ENCODE results near the gene TLE1.

TLE1 gene

GRCh38 chr9:81573415-81574321 lies 115.7 kb downstream of the TLE1 start:
- no peak for DNase-seq (ENCODE audit: low spot score)

GRCh38 chr9:81570083-81570482 lies 119.3 kb downstream of the TLE1 start:
- DNase-seq (ENCODE audit: low spot score), result no peak

GRCh38 chr9:81566074-81566698 lies 123.2 kb downstream of the TLE1 start:
- DNase-seq (ENCODE audit: low spot score), result no peak

GRCh38 chr9:81565609-81566008 lies 123.7 kb downstream of the TLE1 start:
- no peak for DNase-seq (ENCODE audit: low spot score)

- no peak for DNase-seq (ENCODE audit: low spot score)
Observed at GRCh38 chr9:81565144-81565543, 124.2 kb downstream of the TLE1 start.

GRCh38 chr9:81564632-81565031 lies 124.7 kb downstream of the TLE1 start:
- DNase-seq (ENCODE audit: low spot score), result no peak

GRCh38 chr9:81563739-81564138 lies 125.6 kb downstream of the TLE1 start:
- DNase-seq (ENCODE audit: low spot score), result no peak

GRCh38 chr9:81563020-81563407 lies 126.3 kb downstream of the TLE1 start:
- DNase-seq (ENCODE audit: low spot score), result no peak

GRCh38 chr9:81562231-81563019 lies 126.9 kb downstream of the TLE1 start:
- peak; percentile 21 for DNase-seq (ENCODE audit: low spot score)

- no peak for DNase-seq (ENCODE audit: low spot score)
Observed at GRCh38 chr9:81560851-81561732, 128.3 kb downstream of the TLE1 start.

- DNase-seq (ENCODE audit: low spot score), result peak; percentile 72
Observed at GRCh38 chr9:81559709-81560108, 129.6 kb downstream of the TLE1 start.

- DNase-seq (ENCODE audit: low spot score), result no peak
Observed at GRCh38 chr9:81559197-81559596, 130.2 kb downstream of the TLE1 start.

GRCh38 chr9:81558091-81558830 lies 131.1 kb downstream of the TLE1 start:
- peak; percentile 30 for DNase-seq (ENCODE audit: low spot score)

- DNase-seq (ENCODE audit: low spot score), result no peak
Observed at GRCh38 chr9:81557452-81558090, 131.8 kb downstream of the TLE1 start.

- DNase-seq (ENCODE audit: low spot score), result no peak
Observed at GRCh38 chr9:81556923-81557322, 132.4 kb downstream of the TLE1 start.

GRCh38 chr9:81552581-81552991 lies 136.8 kb downstream of the TLE1 start:
- no peak for DNase-seq (ENCODE audit: low spot score)

GRCh38 chr9:81550207-81550583 lies 139.2 kb downstream of the TLE1 start:
- DNase-seq (ENCODE audit: low spot score), result no peak

GRCh38 chr9:81549500-81550206 lies 139.7 kb downstream of the TLE1 start:
- DNase-seq (ENCODE audit: low spot score), result no peak

GRCh38 chr9:81548911-81549310 lies 140.4 kb downstream of the TLE1 start:
- DNase-seq (ENCODE audit: low spot score), result no peak

- DNase-seq (ENCODE audit: low spot score), result no peak
Observed at GRCh38 chr9:81546489-81546888, 142.9 kb downstream of the TLE1 start.
